ENCODE results near the gene RAE1. TPM values are rescaled to one million over a fixed set of nuclear protein-coding genes. Genes with fewer than 3 reads are reported as not detected.

The RAE1 gene
- total RNA-seq, 1 donor from 2014 or later: 14.9 TPM

GRCh38 chr20:57369596-57369995 lies 18.5 kb downstream of the RAE1 start:
- ATAC-seq: peak; percentile 43

GRCh38 chr20:57370316-57370715 lies 19.3 kb downstream of the RAE1 start:
- Histone ChIP-seq H3K36me3 (peaks cover 96% of the 10 kb centered on the region), H3K27ac (no peak overlapping the region), H3K4me3 (no peak overlapping the region), H3K4me1 (peaks cover 9% of the 10 kb centered on the region), H3K9me3 (no peaks in the 10 kb centered on the region), H3K27me3 (no peaks in the 10 kb centered on the region)
- DNase-seq (no peak), ATAC-seq (no peak)
- intact Hi-C loops (cut with DNase I): loop anchor here (10.0 kb wide), 1 partner anchor 224 kb away; no protein-coding TSS in a partner anchor
- no peak for TF ChIP-seq CTCF (IDR thresholded peaks at IDR 0.05)

More at GRCh38 chr20:57369596-57369995, 18.5 kb downstream of the RAE1 start:
- Histone ChIP-seq H3K9me3 (no peaks in the 10 kb centered on the region), H3K4me3 (no peak overlapping the region), H3K4me1 (peaks cover 6% of the 10 kb centered on the region), H3K27ac (no peak overlapping the region), H3K27me3 (no peaks in the 10 kb centered on the region), H3K36me3 (peaks cover 100% of the 10 kb centered on the region)
- intact Hi-C loops (cut with DNase I): no loop called here
- no peak for DNase-seq
- TF ChIP-seq CTCF (IDR thresholded peaks at IDR 0.05): no peak

GRCh38 chr20:57371363-57371762 lies 20.3 kb downstream of the RAE1 start:
- ATAC-seq: no peak
- no peaks in the 10 kb centered on the region for H3K9me3 ChIP-seq
- no peak for TF ChIP-seq CTCF (IDR thresholded peaks at IDR 0.05)
- intact Hi-C loops (cut with DNase I): loop anchor here (10.0 kb wide), 1 partner anchor 223 kb away; no protein-coding TSS in a partner anchor
- DNase-seq: no peak
- H3K4me1 ChIP-seq: peaks cover 9% of the 10 kb centered on the region
- H3K36me3 ChIP-seq: peaks cover 95% of the 10 kb centered on the region
- H3K4me3 ChIP-seq: no peak overlapping the region
- no peak overlapping the region for H3K27ac ChIP-seq
- no peaks in the 10 kb centered on the region for H3K27me3 ChIP-seq

GRCh38 chr20:57372157-57372556 lies 21.1 kb downstream of the RAE1 start:
- Histone ChIP-seq H3K36me3 (peaks cover 95% of the 10 kb centered on the region), H3K9me3 (no peaks in the 10 kb centered on the region)

GRCh38 chr20:57372581-57373350 lies 21.7 kb downstream of the RAE1 start:
- no peak overlapping the region for H3K4me3 ChIP-seq
- TF ChIP-seq CTCF (IDR thresholded peaks at IDR 0.05): no peak
- no peaks in the 10 kb centered on the region for H3K27me3 ChIP-seq
- DNase-seq: no peak
- no peak overlapping the region for H3K27ac ChIP-seq
- H3K9me3 ChIP-seq: no peaks in the 10 kb centered on the region
- H3K36me3 ChIP-seq: peaks cover 95% of the 10 kb centered on the region
- no peak for ATAC-seq
- H3K4me1 ChIP-seq: peaks cover 9% of the 10 kb centered on the region
- intact Hi-C loops (cut with DNase I): loop anchor here (10.0 kb wide), 1 partner anchor 222 kb away; no protein-coding TSS in a partner anchor

More at GRCh38 chr20:57372157-57372556, 21.1 kb downstream of the RAE1 start:
- intact Hi-C loops (cut with DNase I): loop anchor here (10.0 kb wide), 1 partner anchor 223 kb away; no protein-coding TSS in a partner anchor
- no peak for TF ChIP-seq CTCF (IDR thresholded peaks at IDR 0.05)
- H3K4me1 ChIP-seq: peaks cover 9% of the 10 kb centered on the region
- no peak for ATAC-seq
- DNase-seq: no peak
- H3K27ac ChIP-seq: no peak overlapping the region
- no peak overlapping the region for H3K4me3 ChIP-seq
- no peaks in the 10 kb centered on the region for H3K27me3 ChIP-seq
